Prostate gland (tissue), 2 donors: ENCODE measurements around the gene PPP1R3D. TPM values are rescaled to one million over a fixed set of nuclear protein-coding genes. Genes with fewer than 3 reads are reported as not detected.
"Not testable (repeated sequence)": the region's sequence is repeated elsewhere in the genome, so short reads cannot be mapped to it uniquely, and the experiment has no call there.

Source experiments
- DNase-seq: peaks from one replicate; pipeline ENCODE4 v3.0.0-alpha.2; 2019; ENCODE audit warnings: low spot score
- H3K27ac ChIP-seq, 2 donors: fragments of 200-600 bp; sonication (generic); 2 replicates each; pipeline ENCODE4 v1.5.1; 2017 to 2019
- H3K27me3 ChIP-seq: fragments of 200-600 bp; sonication (generic); replicated peaks from 2 replicates; pipeline ENCODE4 v1.5.1; 2019; ENCODE audit not compliant: insufficient read depth
- H3K36me3 ChIP-seq, 2 donors: fragments of 200-600 bp; sonication (generic); 1 replicate in 1 of 2; 2 replicates in 1 of 2; pipeline versions ENCODE4 v1.5.1 to v1.8.1; 2017 to 2019
- H3K4me1 ChIP-seq: fragments of 200-600 bp; sonication (generic); replicated peaks from 2 replicates; pipeline ENCODE4 v1.5.1; 2019
- H3K4me3 ChIP-seq, 2 donors: fragments of 200-600 bp; sonication (generic); 2 replicates each; pipeline ENCODE4 v1.5.1; 2017 to 2019
- H3K9me3 ChIP-seq: fragments of 200-600 bp; sonication (generic); 2 replicates; pipeline ENCODE4 v1.5.1; 2017
- CTCF ChIP-seq, 4 experiments: fragments of 200-600 bp in 2 of 4; fragments of 450-650 bp in 2 of 4; sonication (generic) in 2 of 4; IDR thresholded peaks; 1 replicate in 3 of 4; 2 replicates in 1 of 4; pipeline ENCODE4 v1.5.1; 2016 to 2019; ENCODE audit warnings: antibody characterized with exemption in 4 of 4, mild to moderate bottlenecking in 2 of 4, moderate library complexity in 2 of 4
- POLR2A ChIP-seq: fragments of 450-650 bp; IDR thresholded peaks from one replicate; pipeline ENCODE4 v1.6.1; 2016; ENCODE audit warnings: antibody characterized with exemption, mild to moderate bottlenecking
- POLR2AphosphoS5 ChIP-seq: sonication (generic); formaldehyde crosslinking; IDR thresholded peaks from one replicate; pipeline ENCODE4 v1.6.1; 2017; ENCODE audit warnings: antibody characterized with exemption
- WGBS: methylation state at CpG from one replicate; pipeline ENCODE4 v1.1.5; 2018; 5-methylcytosine and 5-hydroxymethylcytosine counted together
- intact Hi-C: fragments of 100-400 bp; cut with DNase I; formaldehyde crosslinking; loops from one replicate; pipeline ENCODE4 v1.14.2; 2022
- total RNA-seq, 2 donors: library from RNA; depleted of rRNA; stranded (reverse); fragments of >200 nt; gene quantifications; one replicate each; pipeline ENCODE4 v1.1.0, GENCODE V29; 2016

PPP1R3D gene
- total RNA-seq, 2 donors from 2014 or later = 16.0 to 16.6 TPM

DNA sequence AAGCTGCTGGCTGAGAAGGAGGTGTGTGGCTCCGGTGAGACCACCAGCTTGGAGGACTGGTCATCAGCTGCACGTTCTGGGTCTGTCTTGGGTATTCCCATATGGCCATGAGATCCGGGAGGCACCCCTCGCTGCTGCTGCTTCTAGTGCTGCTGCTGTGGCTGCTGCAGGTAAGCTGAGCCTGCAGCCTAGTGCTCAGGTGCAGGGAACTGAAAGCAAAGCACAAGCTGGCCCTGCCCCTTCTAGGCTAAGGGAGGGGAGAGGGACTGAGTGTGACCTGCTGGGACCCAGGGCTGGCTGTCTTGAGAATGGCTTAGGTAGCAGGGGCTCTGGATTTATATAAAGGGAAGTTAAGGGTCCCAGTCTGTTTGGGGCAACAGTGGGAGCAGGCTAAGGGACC, 18.5 kb upstream of the PPP1R3D start:
- WGBS = 75% methylated on average over 4 of the region's 4 CpGs
- Histone ChIP-seq H3K4me1 (no peaks in the 10 kb centered on the region), H3K27me3 (no peaks in the 10 kb centered on the region), H3K4me3 (peak overlapping the region; percentile 6 to 14), H3K9me3 (no peaks in the 10 kb centered on the region), H3K36me3 (no peaks in the 10 kb centered on the region), H3K27ac (no peak overlapping the region)
- DNase-seq = no peak
- intact Hi-C loops = no loop called here
- no peak for TF ChIP-seq POLR2AphosphoS5
- TF ChIP-seq CTCF (IDR thresholded peaks at IDR 0.05) = no peak
- peak; percentile 23 for TF ChIP-seq POLR2A

GRCh38 chr20:59958123-59958522, 18.0 kb upstream of the PPP1R3D start, which contains the start of gene CDH26:
Gene CDH26 (plus strand): TSS chr20:59958423. CDS start chr20:59958727, 304 bp downstream.
- no peaks in the 10 kb centered on the region for H3K36me3 ChIP-seq
- H3K4me3 ChIP-seq = peak within 1 kb of the TSS; percentile 6 to 14
- no peaks in the 10 kb centered on the region for H3K4me1 ChIP-seq
- intact Hi-C loops = no loop called here
- H3K27me3 ChIP-seq = no peaks in the 10 kb centered on the region
- no peak for DNase-seq
- no peak for TF ChIP-seq POLR2A
- no peak for TF ChIP-seq CTCF (IDR thresholded peaks at IDR 0.05)
- no peak for TF ChIP-seq POLR2AphosphoS5
- 61% methylated on average over 5 of the region's 5 CpGs for WGBS
- H3K27ac ChIP-seq = no peak within 1 kb of the TSS
- H3K9me3 ChIP-seq = no peaks in the 10 kb centered on the region

DNA sequence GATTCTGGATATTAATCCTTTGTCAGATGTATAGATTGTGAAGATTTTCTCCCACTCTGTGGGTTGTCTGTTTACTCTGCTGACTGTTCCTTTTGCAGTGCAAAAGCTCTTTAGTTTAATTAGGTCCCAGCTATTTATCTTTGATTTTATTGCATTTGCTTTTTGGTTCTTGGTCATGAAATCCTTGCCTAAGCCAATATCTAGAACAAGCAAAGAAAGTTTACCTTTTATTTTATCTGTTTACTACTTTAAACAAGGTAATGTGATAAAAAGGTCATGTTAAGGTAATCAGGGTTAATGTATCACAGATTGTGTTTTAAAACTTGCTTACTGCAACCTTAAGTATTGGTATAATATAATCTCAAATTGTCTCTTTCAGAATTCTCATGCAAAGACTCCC, 17.5 kb upstream of the PPP1R3D start:
- intact Hi-C loops, H3K4me3 ChIP-seq, H3K9me3 ChIP-seq, DNase-seq, H3K36me3 ChIP-seq, H3K4me1 ChIP-seq, H3K27me3 ChIP-seq, H3K27ac ChIP-seq: not testable (repeated sequence)
- peak; percentile 72 for TF ChIP-seq POLR2AphosphoS5

GRCh38 chr20:59955131-59955796, 15.2 kb upstream of the PPP1R3D start:
- no peaks in the 10 kb centered on the region for H3K27me3 ChIP-seq
- H3K27ac ChIP-seq = no peak overlapping the region
- no peaks in the 10 kb centered on the region for H3K4me1 ChIP-seq
- 83% methylated on average over 8 of the region's 8 CpGs for WGBS
- TF ChIP-seq POLR2A (no peak), POLR2AphosphoS5 (peak; percentile 44), CTCF (IDR thresholded peaks at IDR 0.05) (peak in 3 of 4 experiments; percentile 25 to 41 (median 34))
- peak; percentile 20 for DNase-seq
- H3K9me3 ChIP-seq = no peaks in the 10 kb centered on the region
- intact Hi-C loops = no loop called here
- no peak overlapping the region for H3K4me3 ChIP-seq
- H3K36me3 ChIP-seq = no peaks in the 10 kb centered on the region

DNA sequence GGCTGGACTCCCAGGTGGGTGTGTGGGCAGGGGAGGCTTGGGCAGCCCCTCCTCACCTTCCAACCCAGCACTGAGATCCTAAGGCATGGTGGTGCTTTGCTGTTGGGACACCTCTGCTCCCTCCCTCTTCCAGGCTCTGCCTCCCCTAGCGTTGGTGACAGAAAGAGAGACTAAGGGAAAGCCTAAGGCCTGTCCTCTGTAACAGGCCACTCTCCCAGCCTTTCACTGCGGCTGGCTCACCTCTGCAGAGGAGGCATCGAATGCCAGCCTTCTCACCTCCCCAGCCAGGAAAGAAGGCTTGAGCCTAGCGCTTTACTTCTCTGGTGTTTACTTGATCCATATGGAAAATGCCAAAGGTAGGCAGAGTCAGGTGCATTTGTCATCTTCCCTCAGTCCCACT, 14.6 kb upstream of the PPP1R3D start:
- intact Hi-C loops = no loop called here
- TF ChIP-seq POLR2AphosphoS5 (no peak), POLR2A (no peak), CTCF (IDR thresholded peaks at IDR 0.05) (no peak)
- no peaks in the 10 kb centered on the region for H3K9me3 ChIP-seq
- 87% methylated on average over 4 of the region's 4 CpGs for WGBS
- H3K4me1 ChIP-seq = no peaks in the 10 kb centered on the region
- no peaks in the 10 kb centered on the region for H3K36me3 ChIP-seq
- H3K27me3 ChIP-seq = no peaks in the 10 kb centered on the region
- H3K27ac ChIP-seq = no peak overlapping the region
- no peak for DNase-seq
- no peak overlapping the region for H3K4me3 ChIP-seq
